B cell (primary cell): ENCODE measurements around the gene POLR1D. TPM values are rescaled to one million over a fixed set of nuclear protein-coding genes. Genes with fewer than 3 reads are reported as not detected.
A peak's percentile ranks its signal among the peaks of the same experiment; 100 is the strongest.

ENCODE experiments used
- ATAC-seq: fragments of 200-7000 bp; cut with Tn5 transposase; one replicate; pipeline ENCODE4 v1.10.0; 2021; ENCODE audit warnings: low read depth, mild to moderate bottlenecking, moderate number of reproducible peaks, moderate library complexity
- CTCF ChIA-PET: fragments of 350-600 bp; sonication (Branson Sonifier 250); formaldehyde crosslinking; loops from one replicate; lab custom pipeline; 2021; ENCODE audit warnings: antibody characterized with exemption, inconsistent platforms; lab: Charles Lee
- POLR2A ChIA-PET: fragments of 350-600 bp; sonication (Branson Sonifier 250); formaldehyde crosslinking; loops from one replicate; lab custom pipeline; 2021; ENCODE audit warnings: antibody characterized with exemption; lab: Charles Lee
- DNase-seq: peaks from one replicate; pipeline ENCODE4 v3.0.0; 2013
- H2AFZ ChIP-seq: 2 replicates; pipeline ENCODE4 v1.6.1; 2012; ENCODE audit warnings: mild to moderate bottlenecking, low read depth, low read length; ENCODE audit not compliant: insufficient read depth, poor library complexity, severe bottlenecking
- H3K27ac ChIP-seq, 2 donors: 1 replicate in 1 of 2; 2 replicates in 1 of 2; pipeline ENCODE4 v1.5.1; 2012 to 2013; ENCODE audit warnings: low read length in 2 of 2, mild to moderate bottlenecking in 2 of 2, moderate library complexity in 1 of 2
- H3K27me3 ChIP-seq, 4 experiments: fragments of 200-600 bp in 1 of 4; sonication (generic) in 1 of 4; replicated peaks in 1 of 4; 1 replicate in 2 of 4; 2 replicates in 2 of 4; pipeline versions ENCODE4 v1.6.1 to v1.7.0; 2013 to 2016; ENCODE audit warnings: low read length in 3 of 4, mild to moderate bottlenecking in 2 of 4, mixed read lengths in 1 of 4, moderate library complexity in 1 of 4; ENCODE audit not compliant: insufficient read depth in 4 of 4, control insufficient read depth in 3 of 4; ENCODE audit errors: control extremely low read depth in 1 of 4
- H3K36me3 ChIP-seq, 2 experiments: replicated peaks in 1 of 2; 1 replicate in 1 of 2; 2 replicates in 1 of 2; pipeline versions ENCODE4 v1.6.1 to v1.7.1; 2013; ENCODE audit warnings: low read length in 1 of 2; ENCODE audit not compliant: insufficient read depth in 2 of 2, control insufficient read depth in 1 of 2; ENCODE audit errors: control extremely low read depth in 1 of 2, extremely low read depth in 1 of 2
- H3K4me1 ChIP-seq, 2 donors: fragments of 200-600 bp in 1 of 2; sonication (generic) in 1 of 2; 1 replicate in 1 of 2; 2 replicates in 1 of 2; pipeline versions ENCODE4 v1.5.1 to v1.6.1; 2013 to 2017; ENCODE audit warnings: low read length in 2 of 2; ENCODE audit not compliant: control insufficient read depth in 2 of 2, insufficient read depth in 2 of 2
- H3K4me2 ChIP-seq: replicated peaks from 2 replicates; pipeline ENCODE3; 2012; ENCODE audit warnings: mild to moderate bottlenecking, low read depth, low read length; ENCODE audit not compliant: poor library complexity, severe bottlenecking
- H3K4me3 ChIP-seq, 5 experiments: fragments of 200-600 bp in 1 of 5; sonication (generic) in 1 of 5; 1 replicate in 3 of 5; 2 replicates in 2 of 5; pipeline versions ENCODE4 v1.5.1 to v1.7.0; 2011 to 2016; ENCODE audit warnings: low read length in 4 of 5, mild to moderate bottlenecking in 4 of 5, low read depth in 2 of 5, control low read depth in 1 of 5, moderate library complexity in 1 of 5; ENCODE audit not compliant: insufficient read depth in 1 of 5; ENCODE audit errors: control extremely low read depth in 1 of 5, extremely low read depth in 1 of 5
- H3K79me2 ChIP-seq: fragments of 200-600 bp; sonication (generic); one replicate; pipeline ENCODE4 v1.6.0; 2016; ENCODE audit warnings: low read length; ENCODE audit not compliant: control insufficient read depth, insufficient read depth
- H3K9ac ChIP-seq: fragments of 200-600 bp; sonication (generic); 2 replicates; pipeline ENCODE4 v1.6.1; 2017; ENCODE audit warnings: mild to moderate bottlenecking, low read length, moderate library complexity
- H3K9me3 ChIP-seq, 3 donors: one replicate each; pipeline versions ENCODE4 v1.6.1 to v1.7.1; 2013; ENCODE audit warnings: low read length in 2 of 3; ENCODE audit not compliant: control insufficient read depth in 2 of 3, insufficient read depth in 1 of 3; ENCODE audit errors: control extremely low read depth in 1 of 3
- H4K20me1 ChIP-seq: 2 replicates; pipeline ENCODE4 v1.6.0; 2012; ENCODE audit warnings: mild to moderate bottlenecking, low read length; ENCODE audit not compliant: insufficient read depth, control insufficient read depth, poor library complexity, severe bottlenecking
- H3K27ac Mint-ChIP-seq: one replicate; pipeline ENCODE4 v1.8.0; 2021; ENCODE audit warnings: mixed read lengths
- H3K27me3 Mint-ChIP-seq: one replicate; pipeline ENCODE4 v1.8.0; 2021; ENCODE audit warnings: mixed read lengths
- H3K4me1 Mint-ChIP-seq: one replicate; pipeline ENCODE4 v1.8.0; 2021; ENCODE audit warnings: mixed read lengths
- H3K4me3 Mint-ChIP-seq: one replicate; pipeline ENCODE4 v1.8.0; 2021; ENCODE audit warnings: mixed read lengths
- H3K9me3 Mint-ChIP-seq: one replicate; pipeline ENCODE4 v1.8.0; 2022; ENCODE audit warnings: mixed read lengths; ENCODE audit not compliant: insufficient read depth
- EZH2 ChIP-seq: IDR thresholded peaks from 2 replicates; pipeline ENCODE4 v1.6.1; 2012; ENCODE audit warnings: borderline replicate concordance, low read depth, mild to moderate bottlenecking, moderate library complexity, low read length; ENCODE audit not compliant: insufficient read depth, poor library complexity, severe bottlenecking
- WGBS: methylation state at CpG from one replicate; pipeline ENCODE4 v1.1.5; 2013; ENCODE audit warnings: missing lambda C conversion rate; ENCODE audit not compliant: insufficient coverage; 5-methylcytosine and 5-hydroxymethylcytosine counted together
- intact Hi-C: fragments of 100-400 bp; cut with micrococcal nuclease; formaldehyde crosslinking; loops from one replicate; pipeline ENCODE4 v1.10.0; 2022
- polyA plus RNA-seq: library from polyadenylated mRNA; depleted of rRNA; stranded (reverse); fragments of >200 nt; gene quantifications from 2 replicates; pipeline ENCODE4 v1.2.3, GENCODE V29; 2012
- total RNA-seq, 2 donors: library from RNA; stranded (reverse); fragments of 120-200 nt in 1 of 2; gene quantifications; 1 replicate in 1 of 2; 2 replicates in 1 of 2; pipeline versions ENCODE4 v1.2.3 to v1.2.4, GENCODE V29; 2013 to 2022
- TF ChIP-seq, protein P1 (sequence below): fragments of 200-600 bp; IDR thresholded peaks from one replicate; pipeline ENCODE4 v1.8.0; 2022; ENCODE audit warnings: antibody characterized with exemption, mild to moderate bottlenecking

POLR1D gene
- total and polyA plus RNA-seq, 2 donors (not counting 1 experiment from before 2014, with no cell fraction given), result 130 to 144 TPM

DNA sequence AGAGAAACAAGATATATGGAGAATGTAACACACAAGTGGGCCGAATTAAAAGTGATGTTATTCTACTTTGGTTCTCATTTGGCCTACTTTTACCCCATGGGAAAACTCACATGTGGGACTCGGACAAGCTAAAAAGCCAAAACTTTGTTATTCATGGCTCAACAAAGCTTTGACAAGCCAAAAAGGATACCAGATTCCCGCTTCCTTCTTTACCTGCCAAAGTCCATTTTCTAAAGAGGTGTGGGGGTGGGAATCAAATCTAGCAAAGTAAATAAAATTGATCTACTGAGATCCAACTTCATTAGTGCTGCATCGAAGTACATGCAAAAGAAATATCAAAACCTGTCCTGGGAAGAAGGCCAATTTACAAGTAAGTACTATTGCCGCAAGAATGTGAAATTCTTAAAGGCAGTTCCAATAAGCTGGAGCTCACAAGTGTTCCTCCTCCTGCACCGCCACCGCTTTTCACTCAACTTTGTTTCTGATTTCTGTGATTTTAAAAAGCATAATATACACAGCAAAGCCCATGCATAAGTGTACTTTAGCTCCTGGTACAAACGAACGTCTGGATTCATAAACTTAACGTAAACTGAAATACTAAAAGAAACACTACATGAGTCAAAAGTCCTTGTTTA is 2.5 kb upstream of the POLR1D start:
- Histone ChIP-seq H3K9me3 (no peaks in the 10 kb centered on the region), H4K20me1 (peaks cover 55% of the 10 kb centered on the region), H3K4me3 (peak overlapping the region in 4 of 5 experiments; percentile 48 to 92 (median 82)), H3K4me2 (peak overlapping the region; percentile 96), H3K79me2 (peaks cover 90% of the 10 kb centered on the region), H3K27ac (no peak overlapping the region), H3K36me3 (peaks cover 0 to 10% of the 10 kb centered on the region in 2 experiments), H3K27me3 (no peaks in the 10 kb centered on the region), H3K4me1 (peaks cover 27 to 28% of the 10 kb centered on the region in 2 donors), H3K9ac (peak overlapping the region; percentile 91), H2AFZ (peak overlapping the region; percentile 92)
- 40% methylated on average over 6 of the region's 10 CpGs for WGBS
- Mint-ChIP-seq H3K4me1 (peaks cover 54% of the 10 kb centered on the region), H3K9me3 (no peaks in the 10 kb centered on the region), H3K4me3 (peak overlapping the region; percentile 90), H3K27ac (peak overlapping the region; percentile 73), H3K27me3 (no peaks in the 10 kb centered on the region)
- no peak for TF ChIP-seq EZH2
- TF ChIP-seq, protein P1, sequence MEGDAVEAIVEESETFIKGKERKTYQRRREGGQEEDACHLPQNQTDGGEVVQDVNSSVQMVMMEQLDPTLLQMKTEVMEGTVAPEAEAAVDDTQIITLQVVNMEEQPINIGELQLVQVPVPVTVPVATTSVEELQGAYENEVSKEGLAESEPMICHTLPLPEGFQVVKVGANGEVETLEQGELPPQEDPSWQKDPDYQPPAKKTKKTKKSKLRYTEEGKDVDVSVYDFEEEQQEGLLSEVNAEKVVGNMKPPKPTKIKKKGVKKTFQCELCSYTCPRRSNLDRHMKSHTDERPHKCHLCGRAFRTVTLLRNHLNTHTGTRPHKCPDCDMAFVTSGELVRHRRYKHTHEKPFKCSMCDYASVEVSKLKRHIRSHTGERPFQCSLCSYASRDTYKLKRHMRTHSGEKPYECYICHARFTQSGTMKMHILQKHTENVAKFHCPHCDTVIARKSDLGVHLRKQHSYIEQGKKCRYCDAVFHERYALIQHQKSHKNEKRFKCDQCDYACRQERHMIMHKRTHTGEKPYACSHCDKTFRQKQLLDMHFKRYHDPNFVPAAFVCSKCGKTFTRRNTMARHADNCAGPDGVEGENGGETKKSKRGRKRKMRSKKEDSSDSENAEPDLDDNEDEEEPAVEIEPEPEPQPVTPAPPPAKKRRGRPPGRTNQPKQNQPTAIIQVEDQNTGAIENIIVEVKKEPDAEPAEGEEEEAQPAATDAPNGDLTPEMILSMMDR, result no peak
- ChIA-PET CTCF (interaction anchor here (0.9 to 3.4 kb wide), 4 partner anchors 19 to 194 kb away, joined by 3 to 21 read pairs (median 8); partner anchors contain the start of gene GTF3A), POLR2A (interaction anchor here (1.3 to 3.8 kb wide), 3 partner anchors 169 to 194 kb away, joined by 3 to 37 read pairs (median 26); partner anchors contain the start of genes GTF3A and MTIF3)
- ATAC-seq (no peak), DNase-seq (no peak)
- intact Hi-C loops, result no loop called here
